ENCODE results near the gene CNTNAP5.

Gene CNTNAP5

GRCh38 chr2:124149571-124149970, 124.5 kb downstream of the CNTNAP5 start:
- no peak for DNase-seq (ENCODE audit: low spot score in 2 of 2)
- H3K36me3 ChIP-seq (replicated peaks), result no peaks in the 10 kb centered on the region
- in situ Hi-C loops (cut with MboI; ENCODE audit: low sequenced_read_pairs), result no loop called here
- H3K4me1 ChIP-seq, result no peaks in the 10 kb centered on the region
- H3K9me3 ChIP-seq, result no peaks in the 10 kb centered on the region
- H3K4me3 ChIP-seq, result no peak overlapping the region
- no peaks in the 10 kb centered on the region for H3K27me3 ChIP-seq (ENCODE audit: low read depth)

- H3K4me1 ChIP-seq, result no peaks in the 10 kb centered on the region
- in situ Hi-C loops (cut with MboI; ENCODE audit: low sequenced_read_pairs), result no loop called here
- H3K27me3 ChIP-seq (ENCODE audit: low read depth), result no peaks in the 10 kb centered on the region
- H3K9me3 ChIP-seq, result no peaks in the 10 kb centered on the region
- DNase-seq (ENCODE audit: low spot score in 2 of 2), result no peak
- no peaks in the 10 kb centered on the region for H3K36me3 ChIP-seq (replicated peaks)
- H3K4me3 ChIP-seq, result no peak overlapping the region
These were observed 126.6 kb downstream of the CNTNAP5 start for GRCh38 chr2:124151691-124152090.

- H3K4me3 ChIP-seq, result no peak overlapping the region
- in situ Hi-C loops (cut with MboI; ENCODE audit: low sequenced_read_pairs), result no loop called here
- H3K27me3 ChIP-seq (ENCODE audit: low read depth), result no peaks in the 10 kb centered on the region
- no peaks in the 10 kb centered on the region for H3K9me3 ChIP-seq
- H3K36me3 ChIP-seq (replicated peaks), result no peaks in the 10 kb centered on the region
- H3K4me1 ChIP-seq, result no peaks in the 10 kb centered on the region
- DNase-seq (ENCODE audit: low spot score in 2 of 2), result no peak
These were observed 128.6 kb downstream of the CNTNAP5 start for GRCh38 chr2:124153713-124154112.

DNA sequence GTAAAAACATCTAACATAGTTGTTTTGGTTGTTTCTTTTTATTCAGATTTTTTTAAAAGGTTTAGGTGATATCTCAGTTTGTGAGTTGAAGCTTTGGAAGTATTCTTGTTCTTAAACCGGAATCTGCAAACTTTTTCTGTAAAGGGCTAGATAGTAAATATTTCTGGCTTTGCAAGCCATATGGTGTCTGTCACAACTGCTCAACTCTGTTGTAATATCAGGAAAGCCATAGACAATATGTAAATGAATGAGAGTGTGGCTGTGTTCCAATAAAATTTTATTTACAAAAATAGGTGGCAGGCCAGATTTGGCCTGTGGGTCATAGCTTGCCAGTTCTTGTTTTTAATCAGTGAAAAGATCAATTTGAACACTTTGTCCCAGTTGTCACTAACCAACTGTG, 134.1 kb downstream of the CNTNAP5 start:
- Histone ChIP-seq H3K36me3 (replicated peaks) (no peaks in the 10 kb centered on the region), H3K9me3 (no peaks in the 10 kb centered on the region), H3K4me3 (no peak overlapping the region), H3K27me3 (ENCODE audit: low read depth) (no peaks in the 10 kb centered on the region; the same call in 1 of the 2 replicates), H3K4me1 (no peaks in the 10 kb centered on the region)
- DNase-seq (ENCODE audit: low spot score in 2 of 2), result no peak
- in situ Hi-C loops (cut with MboI; ENCODE audit: low sequenced_read_pairs), result no loop called here

DNA sequence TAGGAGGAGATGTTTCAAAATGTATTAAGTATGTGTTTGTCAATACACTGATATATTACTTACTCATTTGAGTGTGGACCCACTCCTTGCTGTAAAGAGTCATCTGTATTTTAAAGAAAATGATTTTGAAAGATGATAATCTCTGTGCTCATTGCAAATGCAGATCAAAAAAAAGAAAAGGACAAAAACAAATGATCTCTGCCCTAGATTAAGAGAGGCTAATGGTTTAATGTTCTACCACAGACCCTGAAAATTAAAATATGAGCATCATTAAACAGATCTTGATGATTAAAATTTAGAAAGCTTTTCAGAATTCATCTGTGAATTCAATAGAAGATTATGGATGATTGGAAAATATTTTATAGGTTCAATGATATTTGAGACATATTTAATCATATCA, 136.5 kb downstream of the CNTNAP5 start:
- no peaks in the 10 kb centered on the region for H3K9me3 ChIP-seq
- no peaks in the 10 kb centered on the region for H3K36me3 ChIP-seq (replicated peaks)
- H3K4me3 ChIP-seq, result no peak overlapping the region
- H3K27me3 ChIP-seq (ENCODE audit: low read depth), result no peaks in the 10 kb centered on the region; the same call in 1 of the 2 replicates
- DNase-seq (ENCODE audit: low spot score in 2 of 2), result no peak
- no peaks in the 10 kb centered on the region for H3K4me1 ChIP-seq
- in situ Hi-C loops (cut with MboI; ENCODE audit: low sequenced_read_pairs), result no loop called here

DNA sequence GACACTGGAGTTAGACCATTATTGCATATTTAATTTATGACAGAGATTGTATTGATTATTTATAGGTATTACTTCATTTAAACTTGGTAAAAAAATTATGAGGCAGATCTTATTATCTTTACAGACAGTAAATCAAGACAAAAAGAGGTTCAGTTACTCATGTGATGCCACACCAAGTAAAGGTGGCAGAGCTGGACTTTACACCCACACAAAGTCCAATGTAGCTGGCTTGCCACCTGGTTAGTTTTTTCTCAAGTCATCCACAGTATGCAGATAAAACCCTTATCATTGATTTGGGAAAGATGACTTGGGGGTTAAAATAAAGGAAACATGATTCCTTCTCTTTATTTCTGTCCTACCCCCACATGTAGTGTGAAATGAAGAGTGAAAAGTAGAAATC, 137.2 kb downstream of the CNTNAP5 start:
- no peak for DNase-seq (ENCODE audit: low spot score in 2 of 2)
- no peak overlapping the region for H3K4me3 ChIP-seq
- no peaks in the 10 kb centered on the region for H3K9me3 ChIP-seq
- no peaks in the 10 kb centered on the region for H3K4me1 ChIP-seq
- H3K27me3 ChIP-seq (ENCODE audit: low read depth), result no peaks in the 10 kb centered on the region; the same call in 1 of the 2 replicates
- no peaks in the 10 kb centered on the region for H3K36me3 ChIP-seq (replicated peaks)
- in situ Hi-C loops (cut with MboI; ENCODE audit: low sequenced_read_pairs), result no loop called here

- DNase-seq (ENCODE audit: low spot score in 2 of 2), result no peak
- no peaks in the 10 kb centered on the region for H3K4me1 ChIP-seq
- in situ Hi-C loops (cut with MboI; ENCODE audit: low sequenced_read_pairs), result no loop called here
- H3K9me3 ChIP-seq, result no peaks in the 10 kb centered on the region
- no peaks in the 10 kb centered on the region; the same call in 1 of the 2 replicates for H3K27me3 ChIP-seq (ENCODE audit: low read depth)
- H3K4me3 ChIP-seq, result no peak overlapping the region
- no peaks in the 10 kb centered on the region for H3K36me3 ChIP-seq (replicated peaks)
These were observed 138.8 kb downstream of the CNTNAP5 start for GRCh38 chr2:124163840-124164239.

DNA sequence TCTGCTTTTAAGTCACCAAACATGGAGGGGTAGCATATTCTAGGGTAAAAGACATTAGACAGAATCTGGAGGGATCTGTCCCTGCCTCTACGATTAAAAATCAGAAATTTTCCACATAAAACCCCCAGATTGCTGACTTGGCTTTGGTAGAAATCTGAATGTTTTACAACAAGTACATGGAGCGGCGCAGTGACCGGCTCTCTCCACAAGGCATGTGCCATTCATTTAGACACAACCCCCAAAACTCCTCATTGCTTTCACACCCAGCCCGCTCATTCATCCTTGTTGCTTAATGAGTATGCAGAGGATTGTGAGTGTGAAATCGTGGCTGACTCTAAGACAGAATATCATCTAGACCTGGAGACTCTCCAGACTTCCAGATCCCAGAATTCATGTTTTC, 140.6 kb downstream of the CNTNAP5 start:
- no peaks in the 10 kb centered on the region for H3K9me3 ChIP-seq
- DNase-seq (ENCODE audit: low spot score in 2 of 2), result no peak
- no peaks in the 10 kb centered on the region; the same call in 1 of the 2 replicates for H3K27me3 ChIP-seq (ENCODE audit: low read depth)
- no peak overlapping the region for H3K4me3 ChIP-seq
- H3K4me1 ChIP-seq, result no peaks in the 10 kb centered on the region
- in situ Hi-C loops (cut with MboI; ENCODE audit: low sequenced_read_pairs), result no loop called here
- no peaks in the 10 kb centered on the region for H3K36me3 ChIP-seq (replicated peaks)

DNA sequence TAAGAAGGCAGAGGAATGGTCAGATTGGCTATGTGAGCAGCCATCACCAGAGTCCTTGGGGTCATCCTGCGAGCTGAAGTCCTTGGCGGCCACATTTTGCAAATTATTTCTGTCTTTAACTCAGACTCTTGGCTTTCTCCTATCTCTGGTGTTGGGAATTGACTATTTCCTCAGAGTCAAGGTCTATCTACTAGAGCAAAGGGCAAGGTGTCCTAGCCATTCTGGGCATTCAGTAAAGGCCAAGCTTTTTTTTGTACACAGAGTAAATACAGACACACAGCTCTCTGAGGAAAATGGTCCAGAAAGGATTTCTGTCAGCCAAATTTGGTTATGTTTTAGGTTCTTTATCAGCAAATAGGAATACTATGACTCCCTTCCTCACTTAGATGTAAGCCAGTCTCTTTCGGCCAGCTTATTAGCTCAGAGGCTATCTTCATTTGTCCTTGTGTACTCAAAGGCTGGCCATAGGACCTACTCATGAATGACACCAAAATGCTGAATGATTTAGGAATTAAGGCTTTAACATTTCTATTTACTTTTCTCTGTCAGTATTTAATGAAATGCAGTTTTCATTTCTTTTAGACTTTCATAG, 146.5 kb downstream of the CNTNAP5 start:
- Histone ChIP-seq H3K36me3 (replicated peaks) (no peaks in the 10 kb centered on the region), H3K27me3 (ENCODE audit: low read depth) (no peaks in the 10 kb centered on the region), H3K4me1 (no peaks in the 10 kb centered on the region), H3K9me3 (no peaks in the 10 kb centered on the region), H3K4me3 (no peak overlapping the region)
- in situ Hi-C loops (cut with MboI; ENCODE audit: low sequenced_read_pairs), result no loop called here
- no peak for DNase-seq (ENCODE audit: low spot score in 2 of 2)

DNA sequence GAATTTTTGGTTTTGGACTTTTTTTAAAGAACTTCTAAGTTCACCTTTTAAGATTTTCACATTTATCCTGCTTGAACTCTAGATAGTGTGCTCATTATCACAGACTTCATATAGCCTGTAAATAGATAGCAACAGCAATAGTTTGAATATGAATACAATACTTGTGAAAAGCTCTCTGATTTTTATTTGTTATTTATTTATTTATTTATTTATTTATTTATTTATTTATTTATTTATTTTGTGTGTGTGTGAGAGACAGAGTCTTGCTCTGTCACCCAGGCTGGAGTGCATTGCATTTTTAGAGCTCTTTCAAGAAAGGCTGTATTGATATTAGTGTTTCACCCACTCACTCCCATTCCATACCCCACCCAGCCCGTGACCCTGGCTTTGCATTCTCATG, 153.6 kb downstream of the CNTNAP5 start:
- no peaks in the 10 kb centered on the region for H3K4me1 ChIP-seq
- in situ Hi-C loops (cut with MboI; ENCODE audit: low sequenced_read_pairs), result no loop called here
- H3K9me3 ChIP-seq, result no peaks in the 10 kb centered on the region
- DNase-seq (ENCODE audit: low spot score in 2 of 2), result no peak
- H3K36me3 ChIP-seq (replicated peaks), result no peaks in the 10 kb centered on the region
- no peak overlapping the region for H3K4me3 ChIP-seq
- no peaks in the 10 kb centered on the region for H3K27me3 ChIP-seq (ENCODE audit: low read depth)

- no peak for DNase-seq (ENCODE audit: low spot score in 2 of 2)
- in situ Hi-C loops (cut with MboI; ENCODE audit: low sequenced_read_pairs), result no loop called here
- H3K36me3 ChIP-seq (replicated peaks), result no peaks in the 10 kb centered on the region
- no peaks in the 10 kb centered on the region for H3K4me1 ChIP-seq
- no peaks in the 10 kb centered on the region for H3K9me3 ChIP-seq
- H3K4me3 ChIP-seq, result no peak overlapping the region
- H3K27me3 ChIP-seq (ENCODE audit: low read depth), result no peaks in the 10 kb centered on the region
These were observed 155.5 kb downstream of the CNTNAP5 start for GRCh38 chr2:124180635-124181034.

DNA sequence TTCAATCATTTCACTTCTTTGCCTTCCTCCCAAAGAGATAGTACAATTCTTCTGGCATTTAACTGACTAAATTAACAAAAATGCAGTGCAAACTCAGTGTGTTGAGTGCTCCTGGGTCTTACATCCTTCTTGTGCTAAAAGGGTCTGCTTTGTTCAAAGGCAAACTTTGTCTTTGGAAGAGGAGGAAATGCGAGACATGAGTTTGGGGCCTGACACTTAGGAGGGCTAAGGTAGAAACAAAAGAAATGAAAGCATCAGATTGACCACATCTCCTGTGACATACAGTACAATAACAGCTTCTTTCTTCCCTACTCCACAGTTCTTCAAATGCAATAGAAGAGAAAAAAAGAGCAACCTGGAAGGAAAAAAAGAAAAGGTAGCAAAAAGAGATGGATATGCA, 161.7 kb downstream of the CNTNAP5 start:
- Histone ChIP-seq H3K36me3 (replicated peaks) (no peaks in the 10 kb centered on the region), H3K9me3 (no peaks in the 10 kb centered on the region), H3K27me3 (ENCODE audit: low read depth) (no peaks in the 10 kb centered on the region), H3K4me1 (no peaks in the 10 kb centered on the region), H3K4me3 (no peak overlapping the region)
- no peak for DNase-seq (ENCODE audit: low spot score in 2 of 2)
- in situ Hi-C loops (cut with MboI; ENCODE audit: low sequenced_read_pairs), result no loop called here

- no peaks in the 10 kb centered on the region for H3K27me3 ChIP-seq (ENCODE audit: low read depth)
- H3K4me3 ChIP-seq, result no peak overlapping the region
- H3K4me1 ChIP-seq, result no peaks in the 10 kb centered on the region
- in situ Hi-C loops (cut with MboI; ENCODE audit: low sequenced_read_pairs), result no loop called here
- H3K9me3 ChIP-seq, result no peaks in the 10 kb centered on the region
- no peaks in the 10 kb centered on the region for H3K36me3 ChIP-seq (replicated peaks)
- DNase-seq (ENCODE audit: low spot score in 2 of 2), result no peak
These were observed 162.9 kb downstream of the CNTNAP5 start for GRCh38 chr2:124187948-124188347.

DNA sequence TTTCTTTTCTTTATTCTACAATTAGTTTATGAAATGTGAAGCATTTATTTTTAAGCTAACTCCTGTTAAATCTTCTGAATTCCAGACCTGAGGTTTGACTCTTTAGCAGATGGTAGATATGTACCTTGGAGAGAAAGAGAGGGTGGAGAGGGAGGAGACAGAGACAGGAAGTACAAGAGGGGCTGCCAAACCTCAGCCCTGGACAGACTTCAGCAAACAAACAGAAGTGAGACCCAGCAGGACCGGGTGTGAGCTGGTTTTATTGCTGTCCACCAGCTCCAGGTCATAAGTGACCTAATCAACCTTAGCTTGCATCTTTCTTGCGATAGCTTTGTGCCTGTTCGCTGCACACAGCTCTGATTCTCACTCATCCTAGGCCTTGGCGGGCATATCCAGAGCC, 168.6 kb downstream of the CNTNAP5 start:
- H3K27me3 ChIP-seq (ENCODE audit: low read depth), result no peaks in the 10 kb centered on the region

GRCh38 chr2:124201713-124202112, 176.6 kb downstream of the CNTNAP5 start:
- Histone ChIP-seq H3K36me3 (replicated peaks) (no peaks in the 10 kb centered on the region), H3K4me1 (no peaks in the 10 kb centered on the region), H3K27me3 (ENCODE audit: low read depth) (no peaks in the 10 kb centered on the region), H3K9me3 (no peaks in the 10 kb centered on the region), H3K4me3 (no peak overlapping the region)
- DNase-seq (ENCODE audit: low spot score in 2 of 2), result no peak
- in situ Hi-C loops (cut with MboI; ENCODE audit: low sequenced_read_pairs), result no loop called here

More for the DNA sequence above, 168.6 kb downstream of the CNTNAP5 start:
- no peaks in the 10 kb centered on the region for H3K9me3 ChIP-seq
- no peaks in the 10 kb centered on the region for H3K4me1 ChIP-seq
- no peak overlapping the region for H3K4me3 ChIP-seq
- in situ Hi-C loops (cut with MboI; ENCODE audit: low sequenced_read_pairs), result no loop called here
- no peak for DNase-seq (ENCODE audit: low spot score in 2 of 2)
- H3K36me3 ChIP-seq (replicated peaks), result no peaks in the 10 kb centered on the region
